Myocyte (in vitro differentiated cells): ENCODE data around the gene SLC27A2. TPM values are rescaled to one million over a fixed set of nuclear protein-coding genes. Genes with fewer than 3 reads are reported as not detected.

Experiments used
- DNase-seq: peaks from one replicate; pipeline ENCODE4 v3.0.0-alpha.2; 2012; ENCODE audit warnings: low read depth
- total RNA-seq: library from RNA; depleted of rRNA; stranded (reverse); fragments of >200 nt; gene quantifications from 2 replicates; pipeline ENCODE4 v1.2.3, GENCODE V29; 2014

SLC27A2 gene
- total RNA-seq, 1 donor from 2014 or later, result not detected

GRCh38 chr15:50190166-50190570 is 8.2 kb downstream of the SLC27A2 start:
- no peak for DNase-seq

GRCh38 chr15:50190723-50191122 is 8.7 kb downstream of the SLC27A2 start:
- no peak for DNase-seq

GRCh38 chr15:50192164-50192563 is 10.2 kb downstream of the SLC27A2 start:
- DNase-seq, result no peak

DNA sequence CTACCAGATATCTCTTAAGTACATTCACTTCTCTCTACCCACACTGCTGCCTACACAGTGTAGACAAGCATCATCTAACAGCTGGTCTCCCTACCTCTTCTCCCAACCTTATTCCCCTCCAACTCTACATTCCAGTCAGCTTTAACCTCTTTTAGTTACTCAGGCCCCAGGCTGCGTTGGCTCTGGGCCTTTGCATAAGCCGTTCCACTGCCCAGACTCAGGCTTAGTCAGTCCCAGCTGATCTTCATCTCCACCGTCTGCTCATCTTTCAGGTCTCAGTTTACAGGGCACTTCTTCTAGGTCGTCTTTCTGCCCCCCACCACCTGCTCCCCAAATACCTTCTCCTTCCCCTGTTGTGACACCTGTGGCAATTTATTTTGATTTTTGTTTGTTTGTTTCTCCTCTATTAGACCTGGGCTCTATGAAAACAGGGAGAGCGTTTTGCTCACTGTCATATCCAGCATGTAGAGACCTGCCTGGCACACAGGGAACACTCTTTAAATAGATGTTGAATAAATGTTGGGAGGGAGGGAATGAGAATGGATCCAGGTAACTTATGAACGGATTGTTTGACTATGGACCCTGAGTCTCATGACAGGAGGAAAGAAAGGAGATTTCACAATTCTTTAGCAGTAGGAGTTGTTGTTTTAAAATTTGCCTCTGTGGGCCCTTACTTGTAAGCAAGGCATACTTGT is 11.1 kb downstream of the SLC27A2 start:
- DNase-seq, result no peak

DNA sequence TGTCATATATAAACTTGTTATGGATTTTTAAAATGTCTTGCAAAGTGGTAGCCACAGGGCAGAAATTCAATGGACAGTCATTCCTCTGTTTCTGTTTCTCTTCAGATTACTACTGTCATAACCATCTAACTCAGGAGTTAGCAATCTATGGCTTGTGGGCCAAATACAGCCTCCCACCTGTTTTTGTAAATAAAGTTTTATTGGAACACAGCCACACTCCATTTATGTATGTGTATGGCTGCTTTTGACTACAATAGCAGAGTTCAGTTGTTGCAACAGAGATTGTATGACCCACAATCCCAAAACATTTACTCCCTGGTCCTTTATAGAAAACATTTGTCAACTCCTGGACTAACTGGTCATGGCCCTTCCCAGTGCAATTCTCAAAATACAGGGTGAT is 20.0 kb downstream of the SLC27A2 start:
- no peak for DNase-seq

DNA sequence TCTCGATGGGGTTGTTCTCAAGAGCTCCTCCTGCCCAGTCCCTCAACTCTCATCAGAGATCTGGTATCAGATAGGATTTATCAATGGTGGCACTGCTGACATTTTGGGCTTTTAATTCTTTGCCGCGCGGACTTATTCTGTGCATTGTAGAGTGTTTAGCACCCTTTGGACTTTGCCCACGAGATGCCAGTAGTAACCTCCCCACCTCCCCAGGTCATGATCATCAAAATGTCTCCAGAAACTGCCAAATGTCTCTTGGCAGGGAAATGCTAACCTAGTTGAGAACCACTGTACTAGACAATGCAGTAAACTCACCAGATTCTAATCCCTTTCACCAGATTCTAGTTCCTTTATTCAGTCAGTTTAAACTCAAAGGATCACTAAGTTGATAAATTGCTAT is 24.0 kb downstream of the SLC27A2 start:
- DNase-seq, result no peak

DNA sequence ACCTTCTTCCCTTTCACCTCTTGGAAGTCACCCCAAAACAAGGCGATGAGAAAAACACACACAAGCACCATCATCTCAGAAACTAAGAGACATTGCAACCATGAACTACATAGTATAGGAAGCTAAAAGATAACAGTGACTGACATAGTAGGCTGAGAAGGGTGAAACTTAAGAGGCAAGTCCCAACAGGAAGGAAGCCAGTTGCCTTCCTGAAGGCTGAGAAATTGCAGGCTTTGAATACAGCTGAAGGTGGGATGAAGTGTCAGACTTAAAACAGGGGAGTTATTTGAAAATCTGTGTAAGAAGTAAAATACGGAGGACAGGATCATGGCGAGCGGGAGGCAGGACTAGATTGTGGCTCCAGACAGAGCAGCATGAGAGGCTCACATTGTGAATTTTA is 27.8 kb downstream of the SLC27A2 start:
- DNase-seq, result no peak

DNA sequence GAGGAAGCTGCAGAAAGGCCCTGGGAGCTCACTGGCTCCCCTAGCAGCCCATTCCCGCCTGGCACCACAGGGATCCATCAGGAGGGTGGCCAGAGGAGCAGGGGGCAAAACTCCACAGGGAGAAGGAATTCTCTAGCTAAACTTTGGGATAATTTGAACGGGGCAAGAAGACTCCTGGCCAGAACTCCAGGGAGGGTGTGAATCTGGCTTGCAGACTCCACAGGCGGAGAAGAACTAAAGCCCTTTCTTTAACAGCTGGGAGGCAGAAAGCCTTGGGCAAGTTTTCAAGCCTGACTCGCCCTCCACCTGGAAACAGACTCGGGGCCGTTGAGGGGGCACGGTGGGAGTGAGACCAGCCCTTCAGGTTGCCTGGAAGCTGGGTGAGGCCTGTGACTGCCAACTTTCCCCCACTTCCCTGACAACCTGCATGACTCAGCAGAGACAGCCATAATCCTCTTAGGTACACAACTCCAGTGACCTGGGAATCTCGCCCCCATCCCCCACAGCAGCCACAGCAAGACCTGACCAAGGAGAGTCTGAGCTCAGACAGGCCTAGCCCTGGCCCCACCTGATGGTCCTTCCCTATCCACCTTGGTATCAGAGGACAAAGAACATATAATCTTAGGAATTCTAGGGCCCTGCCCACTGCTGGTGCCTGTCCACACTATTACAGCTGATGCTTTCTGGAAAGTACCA is 28.6 kb downstream of the SLC27A2 start:
- no peak for DNase-seq

DNA sequence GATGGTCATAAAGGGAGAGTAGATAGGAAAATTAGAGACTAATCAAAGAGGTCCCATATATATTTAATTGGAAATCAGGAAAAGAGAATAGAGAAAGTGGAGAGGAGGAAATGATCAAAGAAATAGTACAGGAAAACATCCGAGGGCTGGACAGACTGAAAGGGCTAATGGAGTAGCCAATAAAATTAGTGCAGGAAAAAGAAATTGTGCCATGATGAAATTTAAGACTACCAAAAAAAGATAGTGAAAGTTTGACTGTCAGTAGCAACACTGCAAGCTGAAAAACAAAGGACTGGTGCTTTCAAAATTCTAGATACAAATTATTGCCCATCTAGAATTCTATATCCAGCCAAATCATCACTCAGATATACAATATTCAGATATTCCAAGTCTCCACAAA is 36.3 kb downstream of the SLC27A2 start:
- no peak for DNase-seq

DNA sequence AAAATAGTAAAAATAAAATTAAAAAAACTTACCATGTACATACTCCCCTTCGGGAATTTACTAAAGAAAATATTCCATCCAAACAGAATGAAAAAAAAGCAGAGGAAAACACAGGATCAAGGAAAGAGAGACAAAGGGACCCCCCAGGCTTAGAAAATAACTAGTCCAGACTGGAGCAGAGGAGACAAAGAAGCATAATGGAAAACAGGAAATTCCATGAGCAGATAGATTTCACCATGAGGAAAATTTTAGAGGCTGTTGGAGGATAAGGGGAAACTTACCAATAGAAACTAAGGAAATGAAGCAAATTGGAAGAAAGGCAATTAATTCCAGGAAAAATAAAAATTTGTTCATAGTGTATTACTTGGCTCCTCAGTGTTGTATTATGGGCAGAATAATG is 36.7 kb downstream of the SLC27A2 start:
- no peak for DNase-seq

DNA sequence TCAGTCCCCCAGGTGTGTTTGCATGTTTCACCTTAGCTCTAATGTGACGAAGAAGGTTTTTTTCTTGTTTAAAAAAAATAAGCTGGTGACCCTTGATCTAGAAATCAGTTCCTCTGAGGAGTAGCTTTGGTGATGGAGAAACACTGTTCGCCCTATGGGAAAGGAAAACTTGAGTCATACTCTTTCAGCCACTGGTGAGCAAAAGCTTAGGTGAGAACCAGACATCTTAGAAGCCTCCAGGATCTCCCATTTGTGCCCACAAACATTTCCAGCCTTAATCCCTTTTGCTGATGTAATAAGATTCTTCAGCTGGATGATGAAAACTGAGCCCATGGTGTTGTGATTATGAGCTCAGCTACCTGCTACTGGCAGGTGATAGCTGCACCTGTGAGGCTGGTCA is 37.8 kb downstream of the SLC27A2 start:
- DNase-seq, result peak; percentile 6

- no peak for DNase-seq
Measured at GRCh38 chr15:50222181-50222580, 40.2 kb downstream of the SLC27A2 start.

DNA sequence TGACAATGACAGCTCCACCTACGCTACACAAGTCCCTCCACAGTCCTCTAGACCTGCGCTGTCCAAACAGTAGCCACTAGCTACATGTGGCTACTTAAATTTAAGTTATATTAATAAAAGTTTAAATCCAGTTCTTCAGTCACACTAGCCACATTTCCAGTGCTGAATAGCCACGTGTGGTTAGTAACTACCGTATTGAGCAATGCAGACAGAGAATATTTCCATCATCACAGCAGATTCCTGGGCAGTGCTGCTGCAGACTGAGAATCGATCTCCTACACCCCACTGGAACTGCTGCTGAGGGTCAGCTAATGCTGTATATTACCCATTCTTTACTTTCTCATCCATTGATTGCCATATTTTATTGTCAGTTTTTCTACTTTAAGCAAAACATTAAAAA is 42.6 kb downstream of the SLC27A2 start:
- no peak for DNase-seq

- no peak for DNase-seq
Measured at GRCh38 chr15:50225057-50225456, 43.1 kb downstream of the SLC27A2 start.

DNA sequence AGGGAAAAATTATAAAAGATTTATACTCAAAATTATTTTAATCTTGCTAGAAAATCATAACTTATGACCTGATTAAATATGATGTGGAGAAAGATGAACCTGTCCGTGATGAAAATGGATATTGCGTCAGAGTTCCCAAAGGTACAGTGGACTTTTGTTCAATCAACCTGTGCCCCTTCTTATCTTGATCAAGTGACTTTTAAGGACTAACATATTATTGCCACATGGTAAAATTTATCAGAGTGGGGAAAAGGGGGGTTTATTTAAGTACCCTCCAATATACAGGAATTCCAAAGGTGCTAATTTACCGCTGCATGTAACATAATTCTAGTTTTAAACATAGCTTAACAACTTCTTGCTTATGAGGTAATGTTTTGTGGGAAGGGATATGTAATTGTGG is 43.9 kb downstream of the SLC27A2 start:
- no peak for DNase-seq

GRCh38 chr15:50227076-50227475 is 45.1 kb downstream of the SLC27A2 start:
- DNase-seq, result peak; percentile 54

DNA sequence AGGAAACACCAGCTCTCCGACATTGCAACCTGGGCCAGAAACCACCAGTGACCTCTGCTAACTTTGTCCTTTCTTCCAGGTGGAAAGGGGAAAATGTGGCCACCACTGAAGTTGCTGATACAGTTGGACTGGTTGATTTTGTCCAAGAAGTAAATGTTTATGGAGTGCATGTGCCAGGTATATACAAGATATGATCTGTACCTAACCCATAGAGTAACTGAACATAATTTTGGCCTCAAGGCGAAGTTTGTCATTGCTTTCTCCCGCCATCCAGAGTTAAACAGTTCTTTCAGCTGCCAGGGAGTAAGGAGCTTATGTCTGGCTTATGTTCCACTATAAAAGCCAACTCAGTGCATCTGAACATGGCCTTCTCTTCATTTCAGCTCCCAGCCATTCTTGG is 46.9 kb downstream of the SLC27A2 start:
- no peak for DNase-seq

DNA sequence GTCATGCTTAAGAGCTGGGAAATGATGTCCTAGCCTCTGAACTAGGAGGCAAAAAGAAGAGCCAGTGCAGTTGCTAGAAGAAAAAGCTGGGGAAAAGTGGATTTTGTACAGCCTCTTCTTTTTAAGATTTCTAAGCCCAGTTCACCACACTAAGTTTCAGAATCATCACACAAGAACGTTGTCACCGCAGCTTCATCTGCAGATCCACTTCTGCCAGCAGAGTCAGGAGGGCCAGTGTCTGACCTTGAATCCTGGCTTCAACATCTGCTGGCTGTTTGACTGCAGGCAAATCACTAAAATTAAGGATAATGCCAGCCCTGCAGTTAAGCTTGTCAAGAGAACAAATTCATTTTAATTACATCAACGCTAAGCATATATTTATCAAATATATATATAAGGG is 47.3 kb downstream of the SLC27A2 start:
- no peak for DNase-seq

GRCh38 chr15:50231761-50232160 is 49.8 kb downstream of the SLC27A2 start:
- DNase-seq, result no peak

- no peak for DNase-seq
Measured at GRCh38 chr15:50232791-50233190, 50.8 kb downstream of the SLC27A2 start.

GRCh38 chr15:50233192-50233736 is 51.3 kb downstream of the SLC27A2 start:
- no peak for DNase-seq

GRCh38 chr15:50234764-50235163 is 52.8 kb downstream of the SLC27A2 start:
- no peak for DNase-seq

- DNase-seq, result no peak
Measured at GRCh38 chr15:50235794-50236193, 53.8 kb downstream of the SLC27A2 start.
